Activated CD8-positive, alpha-beta memory T cell treated with anti-CD3 and anti-CD28 coated beads, Interleukin-2, amount 10 ng/mL, durations not matched to agents 7 days and 5 days (primary cell): ENCODE data around the gene PROSER3. TPM values are rescaled to one million over a fixed set of nuclear protein-coding genes. Genes with fewer than 3 reads are reported as not detected.
"Not testable (repeated sequence)": the region's sequence is repeated elsewhere in the genome, so short reads cannot be mapped to it uniquely, and the experiment has no call there.

Source experiments
- ATAC-seq: fragments of 150-1000 bp; cut with Tn5 transposase; one replicate; pipeline ENCODE4 v1.10.0; 2021; ENCODE audit warnings: moderate library complexity
- CTCF ChIA-PET: fragments of 350-600 bp; sonication (Branson Sonifier 250); formaldehyde crosslinking; loops from one replicate; lab custom pipeline; 2021; ENCODE audit warnings: antibody characterized with exemption; lab: Charles Lee
- DNase-seq: peaks from one replicate; pipeline ENCODE4 v3.0.0-alpha.2; 2020
- H3K27ac Mint-ChIP-seq: one replicate; pipeline ENCODE4 v1.8.0; 2021; ENCODE audit warnings: mild to moderate bottlenecking, mixed read lengths
- H3K27me3 Mint-ChIP-seq: one replicate; pipeline ENCODE4 v1.8.0; 2021; ENCODE audit warnings: mixed read lengths
- H3K36me3 Mint-ChIP-seq: one replicate; pipeline ENCODE4 v1.8.0; 2021; ENCODE audit warnings: mild to moderate bottlenecking, mixed read lengths
- H3K4me1 Mint-ChIP-seq: one replicate; pipeline ENCODE4 v1.8.0; 2021; ENCODE audit warnings: mixed read lengths
- H3K4me3 Mint-ChIP-seq: one replicate; pipeline ENCODE4 v1.8.0; 2021; ENCODE audit warnings: mild to moderate bottlenecking, moderate library complexity, mixed read lengths
- H3K9me3 Mint-ChIP-seq: one replicate; pipeline ENCODE4 v1.8.0; 2022; ENCODE audit warnings: low read depth, mixed read lengths
- total RNA-seq, 2 experiments: library from RNA; stranded (reverse); gene quantifications; one replicate each; pipeline ENCODE4 v1.2.3, GENCODE V29; 2021

PROSER3 gene
- total RNA-seq, 2 experiments from 2014 or later = 46.5 to 57.8 TPM

GRCh38 chr19:35716801-35717664 lies 40.9 kb upstream of the PROSER3 start:
- H3K27me3 Mint-ChIP-seq = no peaks in the 10 kb centered on the region
- peaks cover 39% of the 10 kb centered on the region for H3K4me1 Mint-ChIP-seq
- peak; percentile 68 for ATAC-seq
- DNase-seq = peak; percentile 98
- H3K4me3 Mint-ChIP-seq = peak overlapping the region; percentile 89
- H3K9me3 Mint-ChIP-seq = no peaks in the 10 kb centered on the region
- peaks cover 40% of the 10 kb centered on the region for H3K36me3 Mint-ChIP-seq
- CTCF ChIA-PET = interaction anchor here (2.0 to 6.6 kb wide), 2 partner anchors 19 to 23 kb away, joined by 14 to 254 read pairs; no protein-coding TSS in a partner anchor
- peak overlapping the region; percentile 96 for H3K27ac Mint-ChIP-seq

- Mint-ChIP-seq H3K27ac (peak within 1 kb of the TSS; percentile 96), H3K4me1 (peaks cover 32% of the 10 kb centered on the region), H3K9me3 (no peaks in the 10 kb centered on the region), H3K36me3 (peaks cover 46% of the 10 kb centered on the region), H3K4me3 (peak within 1 kb of the TSS; percentile 89), H3K27me3 (no peaks in the 10 kb centered on the region)
- CTCF ChIA-PET = interaction anchor here (1.0 to 2.1 kb wide), 6 partner anchors 9 to 102 kb away, joined by 3 to 14 read pairs (median 5); partner anchors contain the start of genes HSPB6 and IGFLR1
- ATAC-seq (peak; percentile 1), DNase-seq (no peak)
Measured at GRCh38 chr19:35717665-35718344, 40.2 kb upstream of the PROSER3 start, which contains the start of gene KMT2B. Gene KMT2B (plus strand): TSS chr19:35718003. CDS start chr19:35718019, 16 bp downstream.

DNA sequence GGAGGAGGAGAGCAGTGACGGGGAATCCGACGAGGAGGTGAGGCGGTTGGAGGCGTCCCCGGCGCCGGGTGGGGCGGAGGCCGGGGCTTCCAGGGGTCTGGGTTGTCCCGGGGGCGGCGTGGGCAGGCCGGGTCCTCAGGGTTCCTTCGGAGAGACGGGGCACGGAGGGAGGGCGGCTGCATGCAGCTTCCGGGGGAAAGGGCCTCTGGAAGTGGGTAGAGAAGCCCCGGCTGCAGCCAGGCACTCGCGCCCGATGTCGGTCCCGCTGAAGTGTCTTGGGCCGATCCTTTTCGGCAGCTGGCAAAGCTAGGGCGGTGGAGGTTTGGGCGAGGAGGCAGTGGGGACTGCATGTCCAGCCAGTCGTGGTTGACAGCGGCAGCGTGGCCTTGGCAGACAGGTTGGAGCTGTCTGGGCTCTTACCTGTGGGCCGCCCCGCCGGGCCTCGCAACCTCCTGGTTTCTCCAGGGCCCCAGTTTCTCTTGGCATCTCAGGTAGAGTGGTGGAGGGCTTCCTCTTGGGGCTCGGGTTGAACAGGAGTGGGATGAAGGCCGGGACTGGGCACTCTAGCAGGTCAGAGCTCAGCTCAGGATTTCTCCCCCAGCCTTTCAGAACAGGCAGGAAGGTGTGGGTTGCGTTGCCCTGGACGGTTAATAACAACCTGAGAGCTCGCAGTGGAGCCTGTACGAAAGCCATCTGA lies 39.5 kb upstream of the PROSER3 start:
- peak overlapping the region; percentile 88 for H3K27ac Mint-ChIP-seq
- peaks cover 50% of the 10 kb centered on the region for H3K36me3 Mint-ChIP-seq
- peak; percentile 2 for ATAC-seq
- no peaks in the 10 kb centered on the region for H3K9me3 Mint-ChIP-seq
- peak overlapping the region; percentile 88 for H3K4me3 Mint-ChIP-seq
- H3K27me3 Mint-ChIP-seq = no peaks in the 10 kb centered on the region
- CTCF ChIA-PET = interaction anchor here (1.0 to 2.1 kb wide), 9 partner anchors 9 to 212 kb away, joined by 3 to 14 read pairs (median 3); partner anchors contain the start of genes HSPB6 and IGFLR1
- peaks cover 29% of the 10 kb centered on the region for H3K4me1 Mint-ChIP-seq
- DNase-seq = peak; percentile 77

- no peak for DNase-seq
- no peaks in the 10 kb centered on the region for H3K9me3 Mint-ChIP-seq
- CTCF ChIA-PET = interaction anchor here (0.6 to 2.1 kb wide), 9 partner anchors 9 to 211 kb away, joined by 3 to 14 read pairs (median 3); no protein-coding TSS in a partner anchor
- no peaks in the 10 kb centered on the region for H3K27me3 Mint-ChIP-seq
- ATAC-seq = no peak
- H3K27ac Mint-ChIP-seq = peak overlapping the region; percentile 88
- peaks cover 47% of the 10 kb centered on the region for H3K36me3 Mint-ChIP-seq
- H3K4me1 Mint-ChIP-seq = peaks cover 27% of the 10 kb centered on the region
- peak overlapping the region; percentile 88 for H3K4me3 Mint-ChIP-seq
Measured at GRCh38 chr19:35719402-35720162, 38.4 kb upstream of the PROSER3 start.

- DNase-seq (no peak), ATAC-seq (no peak)
- H3K27ac Mint-ChIP-seq = peak overlapping the region; percentile 35
- H3K27me3 Mint-ChIP-seq = no peaks in the 10 kb centered on the region
- H3K9me3 Mint-ChIP-seq = no peaks in the 10 kb centered on the region
- CTCF ChIA-PET = interaction anchor here (0.6 to 2.1 kb wide), 5 partner anchors 9 to 99 kb away, joined by 3 to 8 read pairs (median 3); no protein-coding TSS in a partner anchor
- H3K4me1 Mint-ChIP-seq = peaks cover 23% of the 10 kb centered on the region
- H3K4me3 Mint-ChIP-seq = no peak overlapping the region
- peaks cover 48% of the 10 kb centered on the region for H3K36me3 Mint-ChIP-seq
Measured at GRCh38 chr19:35720163-35720524, 37.8 kb upstream of the PROSER3 start.

GRCh38 chr19:35720648-35721047 lies 37.3 kb upstream of the PROSER3 start:
- no peak overlapping the region for H3K4me3 Mint-ChIP-seq
- peaks cover 49% of the 10 kb centered on the region for H3K36me3 Mint-ChIP-seq
- peaks cover 22% of the 10 kb centered on the region for H3K4me1 Mint-ChIP-seq
- no peak for ATAC-seq
- no peak for DNase-seq
- no peaks in the 10 kb centered on the region for H3K27me3 Mint-ChIP-seq
- no peaks in the 10 kb centered on the region for H3K9me3 Mint-ChIP-seq
- no peak overlapping the region for H3K27ac Mint-ChIP-seq
- CTCF ChIA-PET = interaction anchor here (1.3 to 1.4 kb wide), 2 partner anchors 17 to 99 kb away, joined by 3 read pairs; no protein-coding TSS in a partner anchor

DNA sequence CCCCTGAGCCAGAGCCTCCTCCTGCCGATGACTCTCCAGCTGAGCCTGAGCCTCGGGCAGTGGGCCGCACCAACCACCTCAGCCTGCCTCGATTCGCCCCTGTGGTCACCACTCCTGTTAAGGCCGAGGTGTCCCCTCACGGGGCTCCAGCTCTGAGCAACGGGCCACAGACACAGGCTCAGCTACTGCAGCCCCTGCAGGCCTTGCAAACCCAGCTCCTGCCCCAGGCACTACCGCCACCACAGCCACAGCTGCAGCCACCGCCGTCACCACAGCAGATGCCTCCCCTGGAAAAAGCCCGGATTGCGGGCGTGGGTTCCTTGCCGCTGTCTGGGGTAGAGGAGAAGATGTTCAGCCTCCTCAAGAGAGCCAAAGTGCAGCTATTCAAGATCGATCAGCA lies 36.6 kb upstream of the PROSER3 start:
- ATAC-seq (no peak), DNase-seq (no peak)
- CTCF ChIA-PET = no interaction called here
- H3K4me1 Mint-ChIP-seq = peaks cover 15% of the 10 kb centered on the region
- H3K27ac Mint-ChIP-seq = no peak overlapping the region
- H3K4me3 Mint-ChIP-seq = no peak overlapping the region
- no peaks in the 10 kb centered on the region for H3K9me3 Mint-ChIP-seq
- H3K27me3 Mint-ChIP-seq = no peaks in the 10 kb centered on the region
- peaks cover 48% of the 10 kb centered on the region for H3K36me3 Mint-ChIP-seq

GRCh38 chr19:35722461-35722860 lies 35.5 kb upstream of the PROSER3 start:
- Mint-ChIP-seq H3K4me1 (peaks cover 13% of the 10 kb centered on the region), H3K36me3 (peaks cover 50% of the 10 kb centered on the region), H3K9me3 (no peaks in the 10 kb centered on the region), H3K27me3 (no peaks in the 10 kb centered on the region), H3K27ac (no peak overlapping the region), H3K4me3 (no peak overlapping the region)
- no peak for ATAC-seq
- no peak for DNase-seq
- CTCF ChIA-PET = no interaction called here

- Mint-ChIP-seq H3K36me3 (peaks cover 51% of the 10 kb centered on the region), H3K27me3 (no peaks in the 10 kb centered on the region), H3K9me3 (no peaks in the 10 kb centered on the region), H3K4me1 (peaks cover 13% of the 10 kb centered on the region), H3K27ac (no peak overlapping the region), H3K4me3 (no peak overlapping the region)
- ATAC-seq = no peak
- DNase-seq = no peak
- CTCF ChIA-PET = interaction anchor here (0.8 to 1.1 kb wide), 2 partner anchors 18 to 39 kb away, joined by 3 to 4 read pairs; no protein-coding TSS in a partner anchor
Measured at GRCh38 chr19:35722897-35723296, 35.1 kb upstream of the PROSER3 start.

DNA sequence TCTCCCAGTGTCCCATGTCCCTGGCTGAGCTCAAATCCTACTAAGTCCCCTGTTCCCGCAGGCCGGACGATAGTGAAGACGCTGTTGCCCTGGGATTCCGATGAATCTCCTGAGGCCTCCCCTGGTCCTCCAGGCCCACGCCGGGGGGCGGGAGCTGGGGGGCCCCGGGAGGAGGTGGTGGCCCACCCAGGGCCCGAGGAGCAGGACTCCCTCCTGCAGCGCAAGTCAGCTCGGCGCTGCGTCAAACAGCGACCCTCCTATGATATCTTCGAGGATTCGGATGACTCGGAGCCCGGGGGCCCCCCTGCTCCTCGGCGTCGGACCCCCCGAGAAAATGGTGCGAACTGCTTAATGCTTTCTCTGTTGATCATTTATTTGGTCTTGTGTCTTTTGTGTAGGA lies 34.3 kb upstream of the PROSER3 start:
- Mint-ChIP-seq H3K27ac (no peak overlapping the region), H3K36me3 (peaks cover 58% of the 10 kb centered on the region), H3K4me1 (peaks cover 13% of the 10 kb centered on the region), H3K4me3 (no peak overlapping the region), H3K9me3 (no peaks in the 10 kb centered on the region), H3K27me3 (no peaks in the 10 kb centered on the region)
- no peak for ATAC-seq
- CTCF ChIA-PET = interaction anchor here (0.8 to 1.4 kb wide), 3 partner anchors 17 to 39 kb away, joined by 3 to 4 read pairs (median 3); partner anchors contain the start of genes PSENEN and U2AF1L4
- no peak for DNase-seq

DNA sequence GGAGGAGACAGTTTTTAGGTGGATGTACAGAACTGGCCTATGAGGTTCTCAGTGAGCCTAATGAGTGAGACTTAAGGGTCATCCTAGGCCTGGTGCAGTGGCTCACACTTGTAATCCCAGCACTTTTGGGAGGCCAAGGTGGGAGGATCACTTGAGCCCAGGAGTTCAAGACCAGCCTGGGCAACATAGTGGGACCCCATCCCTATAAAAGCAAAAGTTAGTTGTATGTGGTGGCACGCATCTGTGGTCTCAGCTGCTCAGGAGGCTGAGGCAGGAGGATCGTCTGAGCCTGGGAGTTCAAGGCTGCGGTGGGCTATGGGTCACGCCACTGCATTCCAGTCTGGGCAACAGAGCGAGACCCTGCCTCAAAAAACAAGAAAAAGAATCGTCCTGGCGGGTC lies 33.8 kb upstream of the PROSER3 start:
- not testable (repeated sequence) for H3K27ac Mint-ChIP-seq, DNase-seq, H3K27me3 Mint-ChIP-seq, ATAC-seq, H3K9me3 Mint-ChIP-seq, H3K4me3 Mint-ChIP-seq
- Mint-ChIP-seq H3K36me3 (peaks cover 60% of the 10 kb centered on the region), H3K4me1 (peaks cover 11% of the 10 kb centered on the region)
- CTCF ChIA-PET = interaction anchor here (1.1 to 1.4 kb wide), 2 partner anchors 16 to 21 kb away, joined by 3 to 4 read pairs; partner anchors contain the start of genes PSENEN and U2AF1L4

DNA sequence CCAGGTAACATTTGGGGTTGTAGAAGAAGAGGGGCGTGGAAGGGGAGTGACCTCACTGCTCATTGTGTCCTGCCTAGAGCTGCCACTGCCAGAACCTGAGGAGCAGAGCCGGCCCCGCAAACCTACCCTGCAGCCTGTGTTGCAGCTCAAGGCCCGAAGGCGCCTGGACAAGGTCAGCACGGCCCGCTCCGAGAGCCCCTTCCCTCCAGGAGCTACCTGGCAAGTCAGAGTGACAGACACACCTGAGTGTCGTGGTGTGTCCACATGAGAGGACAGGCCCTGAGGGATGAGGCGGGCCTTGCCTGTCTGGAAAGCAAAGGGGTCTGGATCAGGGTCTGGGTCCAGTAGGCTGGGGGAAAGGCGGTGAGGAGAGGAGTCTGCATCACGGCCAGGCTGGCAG lies 33.4 kb upstream of the PROSER3 start:
- H3K9me3 Mint-ChIP-seq = no peaks in the 10 kb centered on the region
- no peaks in the 10 kb centered on the region for H3K27me3 Mint-ChIP-seq
- no peak for DNase-seq
- H3K4me3 Mint-ChIP-seq = no peak overlapping the region
- CTCF ChIA-PET = interaction anchor here (1.4 kb wide), 1 partner anchor 20 kb away, joined by 3 read pairs; the partner anchor contains the start of genes PSENEN and U2AF1L4
- H3K4me1 Mint-ChIP-seq = peaks cover 6% of the 10 kb centered on the region
- H3K36me3 Mint-ChIP-seq = peaks cover 62% of the 10 kb centered on the region
- H3K27ac Mint-ChIP-seq = no peak overlapping the region
- no peak for ATAC-seq
